A549 (cell line): Measurements from ENCODE around the gene CCDC78. TPM values are rescaled to one million over a fixed set of nuclear protein-coding genes. Genes with fewer than 3 reads are reported as not detected.
A peak's percentile ranks its signal among the peaks of the same experiment; 100 is the strongest.

Experiments
- ATAC-seq, 2 experiments: fragments of 200-7000 bp in 1 of 2; fragments of >200 bp in 1 of 2; cut with Nextera tagmentation in 1 of 2; cut with Tn5 transposase in 1 of 2; 3 replicates each; pipeline versions ENCODE4 v1.8.0 to v1.9.1; 2018 to 2020; ENCODE audit warnings: mild to moderate bottlenecking in 1 of 2, moderate library complexity in 1 of 2
- CTCF ChIA-PET: fragments of 300-600 bp; sonication (Branson Sonifier 250); formaldehyde crosslinking; extraction: SDS; loops from one replicate; lab custom pipeline; 2021; ENCODE audit warnings: antibody characterized with exemption, inconsistent platforms; lab: Yijun Ruan, JAX
- POLR2A ChIA-PET: fragments of 350-600 bp; formaldehyde crosslinking; extraction: SDS; loops from one replicate; lab custom pipeline; 2021; ENCODE audit warnings: antibody characterized with exemption, inconsistent platforms; lab: Yijun Ruan, JAX
- DNase-seq, 2 experiments: peaks; one replicate each; pipeline versions ENCODE4 v3.0.0 to v3.0.0-alpha.2; 2011 to 2016; ENCODE audit warnings: low read depth in 1 of 2, low spot score in 1 of 2
- FAIRE-seq: peaks from 2 replicates; lab custom pipeline; 2011; peaks lifted over from hg19 to GRCh38; lab: Jason Lieb, UNC
- H3K27ac ChIP-seq, 2 experiments: fragments of >200 bp; sonication (Bioruptor Twin); formaldehyde crosslinking; 3 replicates each; pipeline ENCODE4 v1.5.1; 2016 to 2017
- H3K4me1 ChIP-seq: fragments of >200 bp; sonication (Bioruptor Twin); formaldehyde crosslinking; 3 replicates; pipeline ENCODE4 v1.6.1; 2016
- H3K4me2 ChIP-seq: fragments of >200 bp; sonication (Bioruptor Twin); formaldehyde crosslinking; 3 replicates; pipeline ENCODE4 v1.6.1; 2016
- H3K4me3 ChIP-seq: fragments of >200 bp; sonication (Bioruptor Twin); formaldehyde crosslinking; 3 replicates; pipeline ENCODE4 v1.5.1; 2016
- H3K9me3 ChIP-seq: fragments of >200 bp; sonication (Bioruptor Twin); formaldehyde crosslinking; 3 replicates; pipeline ENCODE4 v1.6.1; 2016
- CBX8 ChIP-seq: fragments of 200-600 bp; sonication (generic); IDR thresholded peaks from 2 replicates; pipeline ENCODE4 v1.6.1; 2016
- CHD2 ChIP-seq: fragments of 150-350 bp; IDR thresholded peaks from 2 replicates; pipeline ENCODE4 v1.6.1; 2014; ENCODE audit warnings: low read length; ENCODE audit not compliant: partially characterized antibody
- ELK1 ChIP-seq: fragments of 150-350 bp; IDR thresholded peaks from 2 replicates; pipeline ENCODE4 v1.6.1; 2014; ENCODE audit warnings: low read depth, mild to moderate bottlenecking, low read length
- ESRRA ChIP-seq: fragments of 150-350 bp; IDR thresholded peaks from 2 replicates; pipeline ENCODE4 v1.6.1; 2014; ENCODE audit warnings: mild to moderate bottlenecking, low read length, borderline replicate concordance
- FOSB ChIP-seq: fragments of 250-450 bp; sonication (Bioruptor Pico); IDR thresholded peaks from 2 replicates; pipeline ENCODE4 v1.5.0; 2020; ENCODE audit warnings: mild to moderate bottlenecking, moderate library complexity
- GATA3 ChIP-seq: IDR thresholded peaks from 2 replicates; pipeline ENCODE4 v1.6.1; 2012; ENCODE audit warnings: borderline replicate concordance
- HDAC2 ChIP-seq: fragments of 200-600 bp; sonication (generic); IDR thresholded peaks from 2 replicates; pipeline ENCODE4 v1.6.1; 2016
- MAZ ChIP-seq: fragments of 150-350 bp; IDR thresholded peaks from 2 replicates; pipeline ENCODE4 v1.6.1; 2014; ENCODE audit warnings: antibody characterized with exemption, low read depth, low read length, borderline replicate concordance
- MYC ChIP-seq: IDR thresholded peaks from 2 replicates; pipeline ENCODE4 v1.6.1; 2012; ENCODE audit warnings: mild to moderate bottlenecking, inconsistent platforms, low read length, improper control_type of control experiment, borderline replicate concordance
- POLR2A ChIP-seq: IDR thresholded peaks from 2 replicates; pipeline ENCODE4 v1.6.1; 2012; ENCODE audit warnings: mild to moderate bottlenecking, low read length
- RAD21 ChIP-seq, 2 experiments: fragments of >200 bp in 1 of 2; sonication (Bioruptor Twin) in 1 of 2; formaldehyde crosslinking in 1 of 2; IDR thresholded peaks in 1 of 2; conservative IDR thresholded peaks in 1 of 2; 2 replicates in 1 of 2; 3 replicates in 1 of 2; pipeline ENCODE4 v1.6.1; 2012 to 2018; ENCODE audit warnings: inconsistent platforms in 1 of 2
- RARB ChIP-seq: fragments of 250-450 bp; sonication (Bioruptor Pico); IDR thresholded peaks from 2 replicates; pipeline ENCODE4 v1.8.0; 2021; ENCODE audit warnings: mild to moderate bottlenecking, moderate library complexity
- REST ChIP-seq: fragments of 200-600 bp; sonication (generic); IDR thresholded peaks from 2 replicates; pipeline ENCODE4 v1.6.1; 2016; ENCODE audit warnings: antibody characterized with exemption, mild to moderate bottlenecking, moderate library complexity
- RNF2 ChIP-seq: fragments of 200-600 bp; sonication (generic); IDR thresholded peaks from 2 replicates; pipeline ENCODE4 v1.6.1; 2016; ENCODE audit warnings: low read depth, mild to moderate bottlenecking, antibody characterized with exemption, moderate library complexity, borderline replicate concordance
- TFCP2L1 ChIP-seq: fragments of 250-450 bp; sonication (Bioruptor Pico); IDR thresholded peaks from 2 replicates; pipeline ENCODE4 v1.5.0; 2021; ENCODE audit warnings: mild to moderate bottlenecking
- TP53 ChIP-seq: fragments of 250-450 bp; sonication (Bioruptor Pico); IDR thresholded peaks from 2 replicates; pipeline ENCODE4 v1.5.0; 2021; ENCODE audit warnings: mild to moderate bottlenecking, moderate library complexity
- ZNF302 ChIP-seq: fragments of 250-450 bp; sonication (Bioruptor Pico); IDR thresholded peaks from 2 replicates; pipeline ENCODE4 v1.9.0; 2021; ENCODE audit warnings: inconsistent platforms, mild to moderate bottlenecking, moderate library complexity
- WGBS: methylation state at CpG from one replicate; pipeline ENCODE4 v1.1.6; 2017; ENCODE audit errors: missing lambda C conversion rate; 5-methylcytosine and 5-hydroxymethylcytosine counted together
- polyA plus RNA-seq, 4 experiments: library from polyadenylated mRNA; depleted of rRNA in 3 of 4; stranded (reverse); fragments of >200 nt; fragmentation: RNase III in 1 of 4; extraction: RNeasy Plus Mini Kit Qiagen cat#74134 plus additional on column Dnase treatment in 1 of 4; gene quantifications; 2 replicates in 3 of 4; 3 replicates in 1 of 4; pipeline ENCODE4 v1.2.3, GENCODE V29; 2011 to 2017
- TF ChIP-seq, protein P1 (sequence below): IDR thresholded peaks from 2 replicates; pipeline ENCODE4 v1.6.1; 2012
- TF ChIP-seq, protein P2 (sequence below): fragments of >200 bp; sonication (Bioruptor Twin); formaldehyde crosslinking; IDR thresholded peaks from 3 replicates; pipeline ENCODE4 v1.6.1; 2016
- TF ChIP-seq, protein P3 (sequence below): fragments of >200 bp; sonication (Bioruptor Twin); formaldehyde crosslinking; IDR thresholded peaks from 3 replicates; pipeline ENCODE4 v1.5.1; 2016

Gene CCDC78
- polyA plus RNA-seq, 2 of the 4 experiments (the other 2 are of a cell fraction), result 1.1 to 4.7 TPM

- ChIA-PET CTCF (interaction anchor here (0.6 to 28.0 kb wide), 10 partner anchors 5 to 171 kb away, joined by 3 to 656 read pairs (median 5); partner anchors contain the start of genes ANTKMT, CCDC78, CIAO3 and FBXL16), POLR2A (interaction anchor here (0.8 to 2.6 kb wide), 8 partner anchors 7 to 39 kb away, joined by 3 to 33 read pairs (median 6); partner anchors contain the start of gene STUB1)
- no peak for TF ChIP-seq ELK1
- TF ChIP-seq REST, result no peak
- peak; percentile 71; the same call in 1 of the 2 replicates for TF ChIP-seq TFCP2L1 (CRISPR knock-in tag)
- TF ChIP-seq RNF2, result no peak
- TF ChIP-seq MYC, result no peak
- TF ChIP-seq TP53 (CRISPR knock-in tag), result peak; percentile 58; the same call in 1 of the 2 replicates
- TF ChIP-seq ESRRA, result no peak
- no peak for TF ChIP-seq HDAC2
- no peak for TF ChIP-seq ZNF302
- 0 out of 5 replicates have a peak, but pooled peaks of 1 of the 2 experiments have one; percentile 22 for TF ChIP-seq RAD21 (conservative IDR thresholded peaks at IDR 0.05 in 1 of 2, IDR thresholded peaks at IDR 0.05 in 1 of 2)
- 0 out of 2 replicates have a peak, but pooled peaks have one; percentile 32 for TF ChIP-seq FOSB (CRISPR knock-in tag)
- TF ChIP-seq, protein P1, sequence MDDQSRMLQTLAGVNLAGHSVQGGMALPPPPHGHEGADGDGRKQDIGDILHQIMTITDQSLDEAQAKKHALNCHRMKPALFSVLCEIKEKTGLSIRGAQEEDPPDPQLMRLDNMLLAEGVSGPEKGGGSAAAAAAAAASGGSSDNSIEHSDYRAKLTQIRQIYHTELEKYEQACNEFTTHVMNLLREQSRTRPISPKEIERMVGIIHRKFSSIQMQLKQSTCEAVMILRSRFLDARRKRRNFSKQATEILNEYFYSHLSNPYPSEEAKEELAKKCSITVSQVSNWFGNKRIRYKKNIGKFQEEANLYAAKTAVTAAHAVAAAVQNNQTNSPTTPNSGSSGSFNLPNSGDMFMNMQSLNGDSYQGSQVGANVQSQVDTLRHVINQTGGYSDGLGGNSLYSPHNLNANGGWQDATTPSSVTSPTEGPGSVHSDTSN, result no peak
- TF ChIP-seq CBX8, result no peak
- TF ChIP-seq, protein P2, sequence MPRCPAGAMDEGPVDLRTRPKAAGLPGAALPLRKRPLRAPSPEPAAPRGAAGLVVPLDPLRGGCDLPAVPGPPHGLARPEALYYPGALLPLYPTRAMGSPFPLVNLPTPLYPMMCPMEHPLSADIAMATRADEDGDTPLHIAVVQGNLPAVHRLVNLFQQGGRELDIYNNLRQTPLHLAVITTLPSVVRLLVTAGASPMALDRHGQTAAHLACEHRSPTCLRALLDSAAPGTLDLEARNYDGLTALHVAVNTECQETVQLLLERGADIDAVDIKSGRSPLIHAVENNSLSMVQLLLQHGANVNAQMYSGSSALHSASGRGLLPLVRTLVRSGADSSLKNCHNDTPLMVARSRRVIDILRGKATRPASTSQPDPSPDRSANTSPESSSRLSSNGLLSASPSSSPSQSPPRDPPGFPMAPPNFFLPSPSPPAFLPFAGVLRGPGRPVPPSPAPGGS, result no peak
- no peak for TF ChIP-seq MAZ
- TF ChIP-seq CHD2, result no peak
- 0 out of 2 replicates have a peak, but pooled peaks have one; percentile 38 for TF ChIP-seq RARB (CRISPR knock-in tag)
- TF ChIP-seq, protein P3, sequence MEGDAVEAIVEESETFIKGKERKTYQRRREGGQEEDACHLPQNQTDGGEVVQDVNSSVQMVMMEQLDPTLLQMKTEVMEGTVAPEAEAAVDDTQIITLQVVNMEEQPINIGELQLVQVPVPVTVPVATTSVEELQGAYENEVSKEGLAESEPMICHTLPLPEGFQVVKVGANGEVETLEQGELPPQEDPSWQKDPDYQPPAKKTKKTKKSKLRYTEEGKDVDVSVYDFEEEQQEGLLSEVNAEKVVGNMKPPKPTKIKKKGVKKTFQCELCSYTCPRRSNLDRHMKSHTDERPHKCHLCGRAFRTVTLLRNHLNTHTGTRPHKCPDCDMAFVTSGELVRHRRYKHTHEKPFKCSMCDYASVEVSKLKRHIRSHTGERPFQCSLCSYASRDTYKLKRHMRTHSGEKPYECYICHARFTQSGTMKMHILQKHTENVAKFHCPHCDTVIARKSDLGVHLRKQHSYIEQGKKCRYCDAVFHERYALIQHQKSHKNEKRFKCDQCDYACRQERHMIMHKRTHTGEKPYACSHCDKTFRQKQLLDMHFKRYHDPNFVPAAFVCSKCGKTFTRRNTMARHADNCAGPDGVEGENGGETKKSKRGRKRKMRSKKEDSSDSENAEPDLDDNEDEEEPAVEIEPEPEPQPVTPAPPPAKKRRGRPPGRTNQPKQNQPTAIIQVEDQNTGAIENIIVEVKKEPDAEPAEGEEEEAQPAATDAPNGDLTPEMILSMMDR, result peak; percentile 36
- peak; percentile 3 for TF ChIP-seq POLR2A
- 0 out of 2 replicates have a peak, but pooled peaks have one; percentile 5 for TF ChIP-seq GATA3
- DNase-seq, result peak; percentile 70 to 74
- Histone ChIP-seq H3K4me3 (peak overlapping the region; percentile 93), H3K4me1 (peaks cover 49% of the 10 kb centered on the region), H3K9me3 (no peaks in the 10 kb centered on the region), H3K27ac (peak overlapping the region; percentile 98 to 99), H3K4me2 (peak overlapping the region; percentile 94)
- ATAC-seq, result peak; percentile 28 to 63
- peak; percentile 7 for FAIRE-seq
- 3% methylated on average over 16 of the region's 16 CpGs for WGBS
These were observed 6.3 kb downstream of the CCDC78 start for GRCh38 chr16:719815-720446.
